ENCODE measurements around the gene PHF21B. TPM values are rescaled to one million over a fixed set of nuclear protein-coding genes. Genes with fewer than 3 reads are reported as not detected.

PHF21B gene
- total and polyA plus RNA-seq, 2 of the 8 experiments (the other 6 are each of a cell fraction or from before 2014, with no cell fraction given) = 19.3 to 68.1 TPM

DNA sequence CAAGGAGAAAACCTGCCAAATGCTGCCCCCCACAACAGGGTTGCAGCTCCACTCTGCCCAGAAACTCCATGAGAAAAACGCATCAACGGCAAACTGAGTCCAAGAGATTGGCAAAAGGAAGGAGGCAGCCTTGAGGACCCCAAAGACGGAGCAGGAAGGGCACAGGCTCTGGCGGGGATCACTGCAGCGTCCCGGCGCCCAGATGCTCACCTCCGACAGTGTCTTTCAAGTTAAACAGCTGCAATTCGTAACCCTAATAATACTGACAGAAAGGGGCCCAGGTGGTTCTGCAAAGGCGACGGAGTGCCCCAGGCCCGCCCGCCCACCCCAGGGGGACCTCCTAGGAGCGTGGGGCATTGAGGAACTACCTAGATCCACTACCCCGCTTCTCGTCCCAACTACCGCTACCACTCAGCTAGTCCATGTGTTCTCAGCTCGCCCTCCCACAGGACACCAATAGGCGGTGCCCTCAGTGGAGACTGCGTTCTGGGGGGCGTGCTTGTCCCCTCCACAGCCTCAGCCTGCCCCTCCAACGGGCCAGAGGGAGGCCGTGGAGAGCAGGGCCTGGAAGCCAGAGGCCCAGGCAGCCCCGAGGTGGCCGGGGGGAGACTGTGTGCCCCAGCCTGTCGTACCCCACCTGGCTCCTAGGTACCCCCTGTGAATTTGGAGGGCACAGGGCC, 127.4 kb downstream of the PHF21B start:
- Histone ChIP-seq H2BK5ac (ENCODE audit: low read depth, low read length) (no peak overlapping the region), H2BK15ac (ENCODE audit: low read length) (no peak overlapping the region), H3K9me3 (ENCODE audit: insufficient read depth in 2 of 2, low read depth in 1 of 2, low read length in 1 of 2) (peaks cover 0 to under 1% of the 10 kb centered on the region in 2 experiments; a peak in 2 of 4 replicates), H2BK20ac (ENCODE audit: low read length) (no peak overlapping the region), H3K4ac (replicated peaks; ENCODE audit: insufficient read length, low read depth, low read length) (no peak overlapping the region), H3K4me1 (replicated peaks in 1 of 4; ENCODE audit: control insufficient read depth in 3 of 4, insufficient read depth in 4 of 4, low read length in 3 of 4) (no peaks in the 10 kb centered on the region), H3K27me3 (replicated peaks in 1 of 4; ENCODE audit: control insufficient read depth in 3 of 4, extremely low read depth in 1 of 4, insufficient read depth in 3 of 4, low read length in 3 of 4) (no peaks in the 10 kb centered on the region; a peak in 1 of 7 replicates), H2AFZ (ENCODE audit: low read length) (no peak overlapping the region), H4K20me1 (replicated peaks in 1 of 2; ENCODE audit: control insufficient read depth in 1 of 2, insufficient read depth in 2 of 2, low read length in 2 of 2) (peaks cover 0 to 6% of the 10 kb centered on the region in 2 experiments), H3K79me1 (ENCODE audit: low read depth, low read length) (no peaks in the 10 kb centered on the region), H3K36me3 (ENCODE audit: control insufficient read depth in 2 of 4, insufficient read depth in 4 of 4, low read length in 3 of 4) (peaks cover 8 to 27% (median 20%) of the 10 kb centered on the region in 4 experiments; a peak in 7 of 8 replicates), H2BK12ac (ENCODE audit: low read depth, low read length) (no peak overlapping the region), H3K23me2 (ENCODE audit: low read depth, low read length) (peaks cover 8% of the 10 kb centered on the region; the same call in 1 of the 2 replicates), H3K4me3 (ENCODE audit: extremely low read depth in 1 of 4, insufficient read depth in 2 of 4, low read depth in 3 of 4, low read length in 4 of 4) (no peak overlapping the region), H2BK120ac (replicated peaks; ENCODE audit: low read depth, low read length) (no peak overlapping the region), H3K4me2 (ENCODE audit: insufficient read depth in 1 of 2, low read depth in 2 of 2, low read length in 2 of 2) (no peak overlapping the region), H3K79me2 (ENCODE audit: control insufficient read depth in 1 of 2, insufficient read depth in 2 of 2, low read length in 2 of 2) (no peaks in the 10 kb centered on the region), H4K5ac (ENCODE audit: insufficient read length, low read depth, low read length) (no peak overlapping the region), H2AK5ac (ENCODE audit: low read depth, low read length) (no peak overlapping the region), H3K23ac (ENCODE audit: insufficient read length) (no peak overlapping the region), H4K8ac (ENCODE audit: extremely low read depth, insufficient read depth, low read length) (no peak overlapping the region), H3K56ac (replicated peaks; ENCODE audit: insufficient read length, low read depth, low read length) (no peak overlapping the region), H3K9ac (replicated peaks in 1 of 4; ENCODE audit: extremely low read depth in 1 of 4, low read depth in 3 of 4, low read length in 3 of 4) (no peak overlapping the region), H4K91ac (replicated peaks; ENCODE audit: insufficient read length, low read length) (no peak overlapping the region), H3K27ac (ENCODE audit: low read depth, low read length) (no peak overlapping the region), H3K14ac (ENCODE audit: insufficient read length) (no peak overlapping the region), H3K18ac (ENCODE audit: extremely low read depth, low read length) (no peak overlapping the region)
- CTCF ChIA-PET (ENCODE audit: partially characterized antibody) = interaction anchor here (0.6 to 1.6 kb wide), 6 partner anchors 13 to 401 kb away, joined by 3 to 4 read pairs (median 3); no protein-coding TSS in a partner anchor
- POLR2A ChIA-PET (ENCODE audit: partially characterized antibody) = interaction anchor here (2.0 kb wide), 1 partner anchor 8 kb away, joined by 7 read pairs; no protein-coding TSS in a partner anchor
- no peak for TF ChIP-seq TCF12 (IDR thresholded peaks at IDR 0.05; ENCODE audit: low read depth, low read length)
- TF ChIP-seq SIRT6 (IDR thresholded peaks at IDR 0.05; ENCODE audit: low read length) = no peak
- TF ChIP-seq TBP (IDR thresholded peaks at IDR 0.05; ENCODE audit: low read depth, low read length) = no peak
- no peak for TF ChIP-seq EGR1 (IDR thresholded peaks at IDR 0.05; ENCODE audit: borderline replicate concordance, low read depth, low read length)
- TF ChIP-seq, protein P1, sequence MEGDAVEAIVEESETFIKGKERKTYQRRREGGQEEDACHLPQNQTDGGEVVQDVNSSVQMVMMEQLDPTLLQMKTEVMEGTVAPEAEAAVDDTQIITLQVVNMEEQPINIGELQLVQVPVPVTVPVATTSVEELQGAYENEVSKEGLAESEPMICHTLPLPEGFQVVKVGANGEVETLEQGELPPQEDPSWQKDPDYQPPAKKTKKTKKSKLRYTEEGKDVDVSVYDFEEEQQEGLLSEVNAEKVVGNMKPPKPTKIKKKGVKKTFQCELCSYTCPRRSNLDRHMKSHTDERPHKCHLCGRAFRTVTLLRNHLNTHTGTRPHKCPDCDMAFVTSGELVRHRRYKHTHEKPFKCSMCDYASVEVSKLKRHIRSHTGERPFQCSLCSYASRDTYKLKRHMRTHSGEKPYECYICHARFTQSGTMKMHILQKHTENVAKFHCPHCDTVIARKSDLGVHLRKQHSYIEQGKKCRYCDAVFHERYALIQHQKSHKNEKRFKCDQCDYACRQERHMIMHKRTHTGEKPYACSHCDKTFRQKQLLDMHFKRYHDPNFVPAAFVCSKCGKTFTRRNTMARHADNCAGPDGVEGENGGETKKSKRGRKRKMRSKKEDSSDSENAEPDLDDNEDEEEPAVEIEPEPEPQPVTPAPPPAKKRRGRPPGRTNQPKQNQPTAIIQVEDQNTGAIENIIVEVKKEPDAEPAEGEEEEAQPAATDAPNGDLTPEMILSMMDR (IDR thresholded peaks at IDR 0.05; ENCODE audit: control extremely low read depth in 1 of 3, insufficient read depth in 1 of 3, low read depth in 1 of 3, low read length in 3 of 3) = peak; percentile 22 to 26 (median 23); a peak in 3 of 4 replicates
- TF ChIP-seq RNF2 (IDR thresholded peaks at IDR 0.05; ENCODE audit: borderline replicate concordance, low read depth, low read length, missing control alignments, poor library complexity, severe bottlenecking) = no peak
- peak in 1 of 2 experiments; percentile 13; a peak in 1 of 4 replicates for TF ChIP-seq RAD21 (IDR thresholded peaks at IDR 0.05 in 1 of 2, conservative IDR thresholded peaks at IDR 0.05 in 1 of 2; ENCODE audit: low read depth in 2 of 2, low read length in 2 of 2)
- no peak for TF ChIP-seq EP300 (IDR thresholded peaks at IDR 0.05; ENCODE audit: borderline replicate concordance in 1 of 2, low read depth in 2 of 2, low read length in 2 of 2)
- TF ChIP-seq TAF1 (IDR thresholded peaks at IDR 0.05; ENCODE audit: low read depth, low read length) = no peak
- WGBS, 2 experiments (ENCODE audit: extremely low coverage in 1 of 2, insufficient coverage in 1 of 2, insufficient read length in 1 of 2, insufficient replicate concordance in 2 of 2, low coverage in 1 of 2, low lambda C conversion rate in 2 of 2, missing lambda C conversion rate in 1 of 2) = 91% methylated on average over 23 of the region's 26 CpGs; no CpG with 5 or more reads in 1 of the 2 experiments
- FAIRE-seq (no peak), DNase-seq (ENCODE audit: low read depth in 1 of 2, low spot score in 2 of 2) (no peak)

All from H1 (cell line).